ENCODE results near the gene RTN4R. TPM values are rescaled to one million over a fixed set of nuclear protein-coding genes. Genes with fewer than 3 reads are reported as not detected.

The RTN4R gene
- total and polyA plus RNA-seq, 9 of the 15 experiments (the other 6 are each of a cell fraction or from before 2014, with no cell fraction given), result 0.04 to 2.8 (median 1.4) TPM; not detected in 3

DNA sequence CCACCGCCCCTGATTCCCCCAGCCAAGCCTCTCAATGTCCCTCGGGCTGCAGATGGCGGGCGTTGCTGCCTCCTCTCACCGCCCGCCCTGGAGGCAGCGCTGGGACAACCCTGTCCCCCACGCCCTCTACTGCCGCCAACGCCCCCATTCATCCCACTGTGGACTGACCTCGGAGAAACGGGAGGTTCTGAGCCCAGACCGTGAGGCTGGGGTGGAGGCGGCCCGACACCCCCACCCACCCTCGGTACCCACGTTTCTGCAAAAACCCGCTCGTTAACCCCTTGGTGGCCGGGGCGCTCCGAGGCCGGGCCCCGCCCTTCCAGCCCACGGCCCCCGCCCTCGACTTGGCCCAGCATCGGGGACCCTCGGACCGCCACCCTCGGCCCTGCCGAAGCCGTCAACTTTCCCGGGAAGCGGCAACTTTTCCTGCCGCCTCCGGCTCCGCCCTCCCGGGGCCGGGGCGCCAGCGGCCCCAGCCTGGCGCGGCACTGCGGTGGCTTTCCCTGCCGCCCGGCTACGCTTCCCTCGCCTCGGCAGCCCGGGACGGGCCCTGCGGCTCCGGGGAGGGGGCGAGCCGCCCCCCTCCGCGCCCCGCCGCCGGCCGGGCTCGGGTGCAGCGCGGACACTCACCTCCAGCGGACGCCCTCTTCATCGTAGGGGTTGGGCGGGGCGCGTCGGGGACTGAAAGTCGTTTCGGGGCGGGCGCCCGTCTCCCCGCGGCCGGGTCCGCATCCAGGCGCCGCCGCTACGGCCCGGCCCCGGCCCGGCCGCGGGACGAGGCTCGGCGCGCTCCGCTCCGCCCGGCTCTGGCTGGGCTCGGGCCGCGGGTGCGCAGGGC, 458 bp downstream of the RTN4R start (continued):
- TF ChIP-seq, protein P1, sequence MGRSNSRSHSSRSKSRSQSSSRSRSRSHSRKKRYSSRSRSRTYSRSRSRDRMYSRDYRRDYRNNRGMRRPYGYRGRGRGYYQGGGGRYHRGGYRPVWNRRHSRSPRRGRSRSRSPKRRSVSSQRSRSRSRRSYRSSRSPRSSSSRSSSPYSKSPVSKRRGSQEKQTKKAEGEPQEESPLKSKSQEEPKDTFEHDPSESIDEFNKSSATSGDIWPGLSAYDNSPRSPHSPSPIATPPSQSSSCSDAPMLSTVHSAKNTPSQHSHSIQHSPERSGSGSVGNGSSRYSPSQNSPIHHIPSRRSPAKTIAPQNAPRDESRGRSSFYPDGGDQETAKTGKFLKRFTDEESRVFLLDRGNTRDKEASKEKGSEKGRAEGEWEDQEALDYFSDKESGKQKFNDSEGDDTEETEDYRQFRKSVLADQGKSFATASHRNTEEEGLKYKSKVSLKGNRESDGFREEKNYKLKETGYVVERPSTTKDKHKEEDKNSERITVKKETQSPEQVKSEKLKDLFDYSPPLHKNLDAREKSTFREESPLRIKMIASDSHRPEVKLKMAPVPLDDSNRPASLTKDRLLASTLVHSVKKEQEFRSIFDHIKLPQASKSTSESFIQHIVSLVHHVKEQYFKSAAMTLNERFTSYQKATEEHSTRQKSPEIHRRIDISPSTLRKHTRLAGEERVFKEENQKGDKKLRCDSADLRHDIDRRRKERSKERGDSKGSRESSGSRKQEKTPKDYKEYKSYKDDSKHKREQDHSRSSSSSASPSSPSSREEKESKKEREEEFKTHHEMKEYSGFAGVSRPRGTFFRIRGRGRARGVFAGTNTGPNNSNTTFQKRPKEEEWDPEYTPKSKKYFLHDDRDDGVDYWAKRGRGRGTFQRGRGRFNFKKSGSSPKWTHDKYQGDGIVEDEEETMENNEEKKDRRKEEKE (IDR thresholded peaks at IDR 0.05; ENCODE audit: borderline replicate concordance in 1 of 2, control insufficient read depth in 1 of 2, low read depth in 2 of 2, low read length in 1 of 2), result no peak
- no peak for TF ChIP-seq SOX6 (IDR thresholded peaks at IDR 0.05)
- TF ChIP-seq, protein P2, sequence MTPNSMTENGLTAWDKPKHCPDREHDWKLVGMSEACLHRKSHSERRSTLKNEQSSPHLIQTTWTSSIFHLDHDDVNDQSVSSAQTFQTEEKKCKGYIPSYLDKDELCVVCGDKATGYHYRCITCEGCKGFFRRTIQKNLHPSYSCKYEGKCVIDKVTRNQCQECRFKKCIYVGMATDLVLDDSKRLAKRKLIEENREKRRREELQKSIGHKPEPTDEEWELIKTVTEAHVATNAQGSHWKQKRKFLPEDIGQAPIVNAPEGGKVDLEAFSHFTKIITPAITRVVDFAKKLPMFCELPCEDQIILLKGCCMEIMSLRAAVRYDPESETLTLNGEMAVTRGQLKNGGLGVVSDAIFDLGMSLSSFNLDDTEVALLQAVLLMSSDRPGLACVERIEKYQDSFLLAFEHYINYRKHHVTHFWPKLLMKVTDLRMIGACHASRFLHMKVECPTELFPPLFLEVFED (CRISPR knock-in tag; conservative IDR thresholded peaks at IDR 0.05), result no peak
- TF ChIP-seq SMAD2 (IDR thresholded peaks at IDR 0.05; ENCODE audit: low read depth, low read length), result no peak
- TF ChIP-seq, protein P3, sequence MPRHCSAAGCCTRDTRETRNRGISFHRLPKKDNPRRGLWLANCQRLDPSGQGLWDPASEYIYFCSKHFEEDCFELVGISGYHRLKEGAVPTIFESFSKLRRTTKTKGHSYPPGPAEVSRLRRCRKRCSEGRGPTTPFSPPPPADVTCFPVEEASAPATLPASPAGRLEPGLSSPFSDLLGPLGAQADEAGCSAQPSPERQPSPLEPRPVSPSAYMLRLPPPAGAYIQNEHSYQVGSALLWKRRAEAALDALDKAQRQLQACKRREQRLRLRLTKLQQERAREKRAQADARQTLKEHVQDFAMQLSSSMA (CRISPR knock-in tag; IDR thresholded peaks at IDR 0.05), result peak; percentile 71
- TF ChIP-seq LEF1 (IDR thresholded peaks at IDR 0.05), result no peak
- TF ChIP-seq HNRNPH1 (optimal IDR thresholded peaks at IDR 0.05; ENCODE audit: low read depth, low read length), result no peak
- TF ChIP-seq, protein P4, sequence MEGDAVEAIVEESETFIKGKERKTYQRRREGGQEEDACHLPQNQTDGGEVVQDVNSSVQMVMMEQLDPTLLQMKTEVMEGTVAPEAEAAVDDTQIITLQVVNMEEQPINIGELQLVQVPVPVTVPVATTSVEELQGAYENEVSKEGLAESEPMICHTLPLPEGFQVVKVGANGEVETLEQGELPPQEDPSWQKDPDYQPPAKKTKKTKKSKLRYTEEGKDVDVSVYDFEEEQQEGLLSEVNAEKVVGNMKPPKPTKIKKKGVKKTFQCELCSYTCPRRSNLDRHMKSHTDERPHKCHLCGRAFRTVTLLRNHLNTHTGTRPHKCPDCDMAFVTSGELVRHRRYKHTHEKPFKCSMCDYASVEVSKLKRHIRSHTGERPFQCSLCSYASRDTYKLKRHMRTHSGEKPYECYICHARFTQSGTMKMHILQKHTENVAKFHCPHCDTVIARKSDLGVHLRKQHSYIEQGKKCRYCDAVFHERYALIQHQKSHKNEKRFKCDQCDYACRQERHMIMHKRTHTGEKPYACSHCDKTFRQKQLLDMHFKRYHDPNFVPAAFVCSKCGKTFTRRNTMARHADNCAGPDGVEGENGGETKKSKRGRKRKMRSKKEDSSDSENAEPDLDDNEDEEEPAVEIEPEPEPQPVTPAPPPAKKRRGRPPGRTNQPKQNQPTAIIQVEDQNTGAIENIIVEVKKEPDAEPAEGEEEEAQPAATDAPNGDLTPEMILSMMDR (IDR thresholded peaks at IDR 0.05 in 2 of 3, conservative IDR thresholded peaks at IDR 0.05 in 1 of 3; ENCODE audit: insufficient read depth in 2 of 3, low read depth in 1 of 3, low read length in 3 of 3), result peak in 2 of 3 experiments; percentile 16 to 28; a peak in 2 of 6 replicates
- TF ChIP-seq, protein P5, sequence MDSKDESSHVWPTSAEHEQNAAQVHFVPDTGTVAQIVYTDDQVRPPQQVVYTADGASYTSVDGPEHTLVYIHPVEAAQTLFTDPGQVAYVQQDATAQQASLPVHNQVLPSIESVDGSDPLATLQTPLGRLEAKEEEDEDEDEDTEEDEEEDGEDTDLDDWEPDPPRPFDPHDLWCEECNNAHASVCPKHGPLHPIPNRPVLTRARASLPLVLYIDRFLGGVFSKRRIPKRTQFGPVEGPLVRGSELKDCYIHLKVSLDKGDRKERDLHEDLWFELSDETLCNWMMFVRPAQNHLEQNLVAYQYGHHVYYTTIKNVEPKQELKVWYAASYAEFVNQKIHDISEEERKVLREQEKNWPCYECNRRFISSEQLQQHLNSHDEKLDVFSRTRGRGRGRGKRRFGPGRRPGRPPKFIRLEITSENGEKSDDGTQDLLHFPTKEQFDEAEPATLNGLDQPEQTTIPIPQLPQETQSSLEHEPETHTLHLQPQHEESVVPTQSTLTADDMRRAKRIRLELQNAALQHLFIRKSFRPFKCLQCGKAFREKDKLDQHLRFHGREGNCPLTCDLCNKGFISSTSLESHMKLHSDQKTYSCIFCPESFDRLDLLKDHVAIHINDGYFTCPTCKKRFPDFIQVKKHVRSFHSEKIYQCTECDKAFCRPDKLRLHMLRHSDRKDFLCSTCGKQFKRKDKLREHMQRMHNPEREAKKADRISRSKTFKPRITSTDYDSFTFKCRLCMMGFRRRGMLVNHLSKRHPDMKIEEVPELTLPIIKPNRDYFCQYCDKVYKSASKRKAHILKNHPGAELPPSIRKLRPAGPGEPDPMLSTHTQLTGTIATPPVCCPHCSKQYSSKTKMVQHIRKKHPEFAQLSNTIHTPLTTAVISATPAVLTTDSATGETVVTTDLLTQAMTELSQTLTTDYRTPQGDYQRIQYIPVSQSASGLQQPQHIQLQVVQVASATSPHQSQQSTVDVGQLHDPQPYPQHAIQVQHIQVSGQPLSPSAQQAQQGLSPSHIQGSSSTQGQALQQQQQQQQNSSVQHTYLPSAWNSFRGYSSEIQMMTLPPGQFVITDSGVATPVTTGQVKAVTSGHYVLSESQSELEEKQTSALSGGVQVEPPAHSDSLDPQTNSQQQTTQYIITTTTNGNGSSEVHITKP (IDR thresholded peaks at IDR 0.05; ENCODE audit: partially characterized antibody), result no peak
- TF ChIP-seq ATF1 (CRISPR knock-in tag; IDR thresholded peaks at IDR 0.05), result no peak
- peak; percentile 11; the same call in 1 of the 2 replicates for TF ChIP-seq ATF1 (tag; IDR thresholded peaks at IDR 0.05)
- TF ChIP-seq MBD2 (IDR thresholded peaks at IDR 0.05; ENCODE audit: borderline replicate concordance, low read depth), result no peak
- TF ChIP-seq ZBTB17 (CRISPR knock-in tag; IDR thresholded peaks at IDR 0.05), result no peak
- TF ChIP-seq, protein P6, sequence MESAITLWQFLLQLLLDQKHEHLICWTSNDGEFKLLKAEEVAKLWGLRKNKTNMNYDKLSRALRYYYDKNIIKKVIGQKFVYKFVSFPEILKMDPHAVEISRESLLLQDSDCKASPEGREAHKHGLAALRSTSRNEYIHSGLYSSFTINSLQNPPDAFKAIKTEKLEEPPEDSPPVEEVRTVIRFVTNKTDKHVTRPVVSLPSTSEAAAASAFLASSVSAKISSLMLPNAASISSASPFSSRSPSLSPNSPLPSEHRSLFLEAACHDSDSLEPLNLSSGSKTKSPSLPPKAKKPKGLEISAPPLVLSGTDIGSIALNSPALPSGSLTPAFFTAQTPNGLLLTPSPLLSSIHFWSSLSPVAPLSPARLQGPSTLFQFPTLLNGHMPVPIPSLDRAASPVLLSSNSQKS (CRISPR knock-in tag; IDR thresholded peaks at IDR 0.05), result no peak
- no peak for TF ChIP-seq NRF1 (conservative IDR thresholded peaks at IDR 0.05 in 1 of 2, IDR thresholded peaks at IDR 0.05 in 1 of 2)

All from K562 (cell line).